K562 (cell line): Measurements from ENCODE around the gene PNPLA7.

ENCODE experiments used
- CBFA2T2 ChIP-seq: fragments of 450-650 bp; conservative IDR thresholded peaks from 2 replicates; pipeline ENCODE4 v1.6.1; 2017; ENCODE audit warnings: mild to moderate bottlenecking
- CHD4 ChIP-seq: fragments of 200-600 bp; sonication (generic); IDR thresholded peaks from 3 replicates; pipeline ENCODE4 v1.6.1; 2012; ENCODE audit warnings: low read depth, mild to moderate bottlenecking, mixed read lengths, low read length, inconsistent platforms; ENCODE audit not compliant: insufficient read depth, insufficient replicate concordance, poor library complexity, severe bottlenecking
- CTCF ChIP-seq, 3 experiments: IDR thresholded peaks in 2 of 3; conservative IDR thresholded peaks in 1 of 3; 2 replicates each; pipeline ENCODE4 v1.5.1; 2011 to 2012; ENCODE audit warnings: low read length in 3 of 3, mild to moderate bottlenecking in 3 of 3, control low read depth in 2 of 3, improper control_type of control experiment in 1 of 3, inconsistent platforms in 1 of 3, low read depth in 1 of 3, mixed read lengths in 1 of 3, moderate library complexity in 1 of 3; ENCODE audit not compliant: insufficient read depth in 2 of 3
- FOXJ3 ChIP-seq: sonication (generic); formaldehyde crosslinking; IDR thresholded peaks from 2 replicates; pipeline ENCODE4 v1.4.0; 2020; ENCODE audit warnings: mild to moderate bottlenecking, missing genetic modification reagents
- NFATC3 ChIP-seq: fragments of 450-650 bp; IDR thresholded peaks from 2 replicates; pipeline ENCODE4 v1.6.1; 2017; ENCODE audit warnings: mild to moderate bottlenecking
- NR2C2 ChIP-seq, 2 experiments: fragments of 200-800 bp in 1 of 2; sonication (Bioruptor generic) in 1 of 2; sonication (generic) in 1 of 2; formaldehyde crosslinking in 1 of 2; IDR thresholded peaks; 2 replicates each; pipeline versions ENCODE4 v1.6.1 to v1.8.0; 2016 to 2022; ENCODE audit warnings: mild to moderate bottlenecking in 1 of 2, missing compliant biosample characterization in 1 of 2, missing genetic modification characterization in 1 of 2, missing genetic modification reagents in 1 of 2
- RFX5 ChIP-seq: IDR thresholded peaks from 2 replicates; pipeline ENCODE4 v1.6.1; 2011; ENCODE audit warnings: low read depth, mild to moderate bottlenecking, improper control_type of control experiment, low read length
- SIX5 ChIP-seq, 2 experiments: IDR thresholded peaks; 2 replicates each; pipeline ENCODE4 v1.6.1; 2011; ENCODE audit warnings: low read length in 2 of 2, borderline replicate concordance in 1 of 2, low read depth in 1 of 2, mild to moderate bottlenecking in 1 of 2, moderate library complexity in 1 of 2; ENCODE audit not compliant: insufficient read depth in 1 of 2
- TCF15 ChIP-seq: fragments of 250-450 bp; sonication (Bioruptor Pico); IDR thresholded peaks from 2 replicates; pipeline ENCODE4 v1.8.0; 2022; ENCODE audit warnings: moderate library complexity, mild to moderate bottlenecking, inconsistent platforms
- YBX1 ChIP-seq: fragments of 450-650 bp; IDR thresholded peaks from 2 replicates; pipeline ENCODE4 v1.7.1; 2016; ENCODE audit warnings: mild to moderate bottlenecking
- ZNF174 ChIP-seq: fragments of 250-450 bp; sonication (Bioruptor Pico); IDR thresholded peaks from 2 replicates; pipeline ENCODE4 v1.4.0; 2020; ENCODE audit warnings: mild to moderate bottlenecking
- ZNF717 ChIP-seq: fragments of 250-450 bp; sonication (Bioruptor Pico); IDR thresholded peaks from 2 replicates; pipeline ENCODE4 v1.5.0; 2021

DNA sequence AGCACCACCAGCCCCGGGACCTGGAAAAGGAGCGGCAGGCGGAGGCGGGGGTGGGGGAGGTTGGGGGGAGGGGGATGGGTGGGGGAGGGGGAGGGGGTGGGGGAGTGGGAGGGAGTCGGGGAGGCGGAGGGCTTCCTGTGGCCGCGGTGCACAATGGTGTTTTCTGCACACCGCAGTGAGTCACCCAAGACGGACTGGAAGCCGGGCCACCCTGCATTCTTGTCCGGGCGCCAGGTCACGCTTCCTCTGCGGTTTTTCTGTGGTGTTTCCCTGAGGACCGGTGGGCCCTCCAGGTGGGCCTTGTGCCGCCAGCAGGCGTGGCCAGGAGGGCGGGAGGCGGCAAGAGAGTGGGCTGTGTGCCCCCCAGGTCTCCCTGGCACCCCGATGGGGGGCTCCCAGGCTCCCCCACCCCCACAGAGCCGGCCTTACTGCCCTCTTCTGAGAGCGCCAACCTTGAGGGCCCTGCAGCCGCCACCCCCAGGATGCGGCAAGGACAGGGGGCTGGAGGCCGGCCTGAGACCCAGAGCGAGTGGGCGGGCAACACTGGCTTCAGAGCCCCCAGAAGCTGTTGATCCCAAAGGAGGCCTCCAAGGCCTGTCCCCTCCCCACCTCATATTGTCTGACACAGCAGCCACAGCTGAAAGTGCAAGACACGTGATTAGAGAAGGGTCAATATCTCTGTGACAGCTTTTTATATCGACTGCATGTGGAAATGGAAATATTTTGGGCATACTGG, 138.4 kb downstream of the PNPLA7 start:
- TF ChIP-seq YBX1: no peak
- TF ChIP-seq RFX5: no peak
- TF ChIP-seq CTCF (IDR thresholded peaks at IDR 0.05 in 2 of 3, conservative IDR thresholded peaks at IDR 0.05 in 1 of 3; ENCODE audit: insufficient read depth in 2 of 3, low read depth in 1 of 3, low read length in 3 of 3): no peak
- no peak for TF ChIP-seq ZNF174 (CRISPR knock-in tag)
- no peak for TF ChIP-seq CBFA2T2
- TF ChIP-seq ZNF717 (CRISPR knock-in tag): no peak
- TF ChIP-seq NFATC3: no peak
- TF ChIP-seq FOXJ3 (CRISPR knock-in tag): no peak
- TF ChIP-seq SIX5 (IDR thresholded peaks at IDR 0.05; ENCODE audit: borderline replicate concordance in 1 of 2, insufficient read depth in 1 of 2, low read depth in 1 of 2, low read length in 2 of 2): no peak
- TF ChIP-seq NR2C2 (CRISPR knock-in tag; IDR thresholded peaks at IDR 0.05): no peak
- no peak for TF ChIP-seq NR2C2 (tag; IDR thresholded peaks at IDR 0.05)
- TF ChIP-seq CHD4: no peak
- TF ChIP-seq TCF15 (CRISPR knock-in tag): no peak
